ENCODE results near the gene OASL.

The OASL gene

DNA sequence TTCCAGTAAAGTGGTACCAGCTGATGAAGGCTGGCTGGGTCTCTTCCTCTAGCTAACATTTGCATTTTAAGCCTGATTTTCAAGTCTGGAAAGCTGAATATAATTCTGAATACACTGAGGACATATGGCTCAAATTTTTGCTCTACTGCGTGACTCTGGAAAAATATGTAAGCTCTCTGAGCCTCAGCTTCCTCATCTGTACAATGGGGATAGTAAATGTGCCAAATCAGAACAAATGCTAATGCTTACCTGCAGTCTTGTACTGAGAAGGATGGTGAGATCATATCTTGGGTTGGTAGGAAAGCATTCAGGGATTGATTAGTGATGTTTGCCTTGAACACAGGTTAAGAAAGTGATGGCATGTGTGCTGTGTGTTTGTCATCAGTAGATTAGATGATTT lies 46.1 kb downstream of the OASL start:
- no peak for DNase-seq (ENCODE audit: low read depth in 4 of 4, low spot score in 1 of 4)

DNA sequence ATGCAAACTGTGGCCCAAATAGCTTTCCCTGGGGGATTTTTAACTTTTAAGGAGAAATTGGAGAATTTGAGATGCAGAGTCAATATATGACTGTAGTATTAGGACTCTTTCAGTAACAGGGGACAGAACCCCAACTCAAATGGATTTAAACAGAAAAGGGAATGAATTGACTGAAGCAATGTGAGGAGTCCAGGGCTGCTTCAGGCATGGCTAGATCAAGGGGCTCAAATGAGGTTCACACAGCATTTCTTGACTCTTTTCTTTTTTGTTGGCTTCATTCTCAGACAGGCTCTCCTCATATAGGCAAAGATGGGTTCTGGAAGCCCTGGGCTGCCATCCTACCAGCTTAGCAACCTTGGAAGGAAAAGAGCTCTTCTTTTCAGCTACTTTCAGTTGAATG lies 47.1 kb downstream of the OASL start:
- DNase-seq (ENCODE audit: low read depth in 4 of 4, low spot score in 1 of 4) = no peak

DNA sequence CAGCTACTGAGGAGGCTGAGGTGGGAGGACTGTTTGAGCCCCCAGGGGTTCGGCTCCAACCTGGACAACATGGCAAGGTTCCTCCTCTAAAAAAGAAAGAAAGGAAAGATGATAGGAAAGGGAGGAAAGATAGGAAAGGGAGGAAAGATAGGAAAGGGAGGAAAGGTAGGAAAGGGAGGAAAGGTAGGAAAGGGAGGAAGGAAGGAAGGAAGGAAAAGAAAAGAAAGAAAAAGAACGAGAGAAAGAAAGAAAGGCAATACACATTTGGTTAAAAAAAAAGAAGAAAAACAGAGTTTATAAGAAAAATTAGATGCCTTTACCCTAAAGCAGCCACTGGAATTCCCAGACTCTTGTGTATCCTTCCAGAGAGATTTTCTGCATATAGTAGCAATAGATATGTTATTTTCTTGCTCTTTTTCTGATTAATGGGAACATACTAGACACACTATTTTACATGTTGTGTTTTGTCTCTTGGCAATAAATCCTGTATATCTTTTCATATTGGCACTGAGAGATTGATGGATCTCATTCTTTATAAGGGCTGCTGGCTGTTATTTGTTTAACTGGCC lies 48.5 kb downstream of the OASL start:
- no peak for DNase-seq (ENCODE audit: low read depth in 4 of 4, low spot score in 1 of 4)

DNA sequence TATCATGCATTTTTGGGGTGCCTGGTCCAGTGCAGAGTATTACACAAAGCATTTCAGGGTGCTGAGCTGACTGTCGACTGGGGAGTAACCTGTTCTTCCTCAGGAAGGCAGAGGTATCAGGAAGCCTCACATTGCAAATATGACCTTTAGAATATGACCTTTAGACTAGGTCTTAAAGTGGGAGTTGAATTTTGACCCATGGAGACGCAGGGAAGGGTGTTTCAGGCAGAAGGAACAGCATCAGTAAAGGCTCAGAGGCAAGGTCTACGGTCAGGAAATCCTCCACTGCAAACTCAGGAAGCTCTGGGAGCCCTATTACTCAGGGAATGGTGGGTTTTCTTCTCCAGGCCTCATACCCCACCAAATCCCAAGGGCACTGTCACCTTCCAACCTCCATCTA lies 49.4 kb downstream of the OASL start:
- no peak for DNase-seq (ENCODE audit: low read depth in 4 of 4, low spot score in 1 of 4)

DNA sequence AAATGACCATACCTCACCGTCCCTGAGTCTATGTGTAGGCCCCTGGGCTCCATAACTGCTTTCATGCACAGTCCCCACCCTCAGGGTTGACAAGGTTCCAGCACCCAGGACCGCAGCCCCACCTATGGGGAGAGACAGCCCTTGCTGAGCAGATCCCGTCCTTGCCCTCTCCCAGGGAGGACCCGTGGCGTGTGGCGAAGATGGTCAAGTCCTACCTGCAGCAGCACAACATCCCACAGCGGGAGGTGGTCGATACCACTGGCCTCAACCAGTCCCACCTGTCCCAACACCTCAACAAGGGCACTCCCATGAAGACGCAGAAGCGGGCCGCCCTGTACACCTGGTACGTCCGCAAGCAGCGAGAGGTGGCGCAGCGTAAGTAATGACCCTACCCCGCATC lies 50.4 kb downstream of the OASL start:
- DNase-seq (ENCODE audit: low read depth in 4 of 4, low spot score in 1 of 4) = no peak

DNA sequence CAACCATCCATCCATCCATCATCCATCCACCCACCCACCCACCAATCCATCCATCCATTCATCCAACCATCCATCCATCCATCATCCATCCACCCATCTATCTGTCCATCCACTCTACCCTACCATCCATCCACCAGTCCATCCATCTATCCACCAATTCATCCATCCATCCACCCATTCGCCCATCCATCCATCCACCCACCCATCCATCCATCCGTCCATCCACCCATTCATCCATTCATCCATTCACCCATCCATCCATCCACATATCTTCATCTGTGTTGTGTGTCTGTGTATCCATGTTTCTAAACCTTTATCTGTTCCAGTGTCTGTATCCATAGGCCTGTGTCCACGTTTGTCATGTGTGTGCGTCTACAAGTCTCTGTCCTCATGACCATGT lies 50.8 kb downstream of the OASL start:
- no peak for DNase-seq (ENCODE audit: low read depth in 4 of 4, low spot score in 1 of 4)

DNA sequence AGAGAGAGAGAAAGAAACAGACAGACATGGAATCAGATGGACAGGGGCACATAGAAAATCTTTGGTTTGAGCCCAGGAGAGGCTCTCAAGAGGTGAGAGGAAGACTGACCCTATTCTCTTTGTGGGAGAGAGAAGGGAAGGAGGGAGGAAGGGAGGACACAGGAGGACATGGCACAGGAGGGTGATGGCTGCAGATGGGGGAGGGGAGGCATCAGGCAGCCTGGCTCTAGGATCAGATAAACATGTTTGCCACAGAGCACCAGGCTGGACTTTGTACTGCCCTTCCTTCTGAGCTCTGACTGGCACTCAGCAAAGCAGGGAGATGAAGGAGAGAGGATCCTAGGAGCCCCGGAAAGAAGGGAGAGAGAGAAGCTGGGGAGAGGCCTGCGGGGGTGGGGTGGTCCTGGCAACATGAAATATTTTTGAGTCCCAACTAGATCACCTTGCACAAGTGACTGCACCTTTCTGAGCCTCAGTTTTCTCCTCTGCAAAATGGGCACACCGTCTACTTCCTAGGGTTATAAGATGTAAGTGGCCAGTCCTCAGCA lies 54.6 kb downstream of the OASL start:
- DNase-seq (ENCODE audit: low read depth in 4 of 4, low spot score in 1 of 4) = no peak

DNA sequence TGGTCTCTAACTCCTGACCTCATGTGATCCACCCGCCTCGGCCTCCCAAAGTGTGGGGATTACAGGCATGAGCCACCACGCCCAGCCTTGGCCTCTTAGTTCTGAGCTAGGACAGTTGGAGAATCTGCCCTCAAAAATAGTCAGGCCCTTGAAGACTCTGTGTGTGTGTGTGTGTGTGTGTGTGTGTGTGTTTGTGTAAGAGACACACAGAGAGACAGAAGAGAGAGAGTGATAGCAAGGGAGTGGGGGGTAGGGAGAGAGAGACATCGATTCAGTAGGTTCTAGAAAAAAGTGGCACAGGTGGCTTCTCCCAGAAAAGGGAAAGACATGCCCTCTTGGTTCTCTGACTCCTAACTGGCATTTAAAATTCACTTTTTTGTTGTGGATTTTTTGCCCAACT lies 55.3 kb downstream of the OASL start:
- DNase-seq (ENCODE audit: low read depth in 4 of 4, low spot score in 1 of 4) = no peak

DNA sequence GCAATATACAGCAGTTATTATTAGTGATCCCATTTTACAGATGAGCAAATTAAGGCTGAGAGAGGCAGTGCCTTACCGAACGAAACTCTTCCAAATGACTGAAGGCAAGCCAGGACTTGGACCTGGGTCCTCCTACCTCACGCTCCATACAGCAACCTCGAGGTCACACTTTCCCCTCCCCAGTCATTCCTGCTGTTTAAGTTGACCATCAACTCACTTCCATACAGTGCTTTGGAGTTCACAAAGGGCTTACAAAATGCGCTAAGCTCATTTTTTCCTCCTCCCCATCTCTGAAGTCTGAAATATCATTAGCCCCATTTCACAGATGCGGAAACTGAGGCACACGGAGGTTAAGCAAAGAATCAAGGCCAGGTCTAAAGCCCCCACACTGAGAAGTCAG lies 56.4 kb downstream of the OASL start:
- DNase-seq (ENCODE audit: low read depth in 4 of 4, low spot score in 1 of 4) = no peak

DNA sequence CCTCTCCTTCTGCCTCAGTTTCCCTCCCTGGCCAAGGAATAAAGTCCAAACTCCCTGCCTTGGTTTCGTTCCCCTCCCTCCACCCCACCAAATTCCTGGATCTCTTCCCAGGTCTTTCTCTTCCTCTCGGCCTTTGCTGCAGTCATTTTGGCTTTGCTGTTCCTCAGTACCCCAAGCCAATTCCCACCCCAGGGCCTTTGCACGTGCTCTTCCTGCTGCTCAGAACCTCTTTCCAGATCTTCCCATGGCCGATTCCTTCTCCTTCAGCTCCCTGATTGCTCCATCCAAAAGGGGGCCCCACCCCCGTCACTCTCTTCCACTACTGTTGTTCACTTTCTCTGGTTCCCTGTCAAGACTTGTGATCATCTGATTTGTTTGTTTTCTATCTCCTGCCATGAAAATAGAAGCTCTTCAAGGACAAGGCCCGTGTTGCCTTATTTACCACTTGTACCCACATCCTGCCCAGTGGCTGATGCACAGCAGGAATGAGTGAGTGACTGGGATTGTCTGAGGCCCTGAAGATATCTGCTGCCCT lies 57.6 kb downstream of the OASL start:
- DNase-seq (ENCODE audit: low read depth in 4 of 4, low spot score in 1 of 4) = no peak

DNA sequence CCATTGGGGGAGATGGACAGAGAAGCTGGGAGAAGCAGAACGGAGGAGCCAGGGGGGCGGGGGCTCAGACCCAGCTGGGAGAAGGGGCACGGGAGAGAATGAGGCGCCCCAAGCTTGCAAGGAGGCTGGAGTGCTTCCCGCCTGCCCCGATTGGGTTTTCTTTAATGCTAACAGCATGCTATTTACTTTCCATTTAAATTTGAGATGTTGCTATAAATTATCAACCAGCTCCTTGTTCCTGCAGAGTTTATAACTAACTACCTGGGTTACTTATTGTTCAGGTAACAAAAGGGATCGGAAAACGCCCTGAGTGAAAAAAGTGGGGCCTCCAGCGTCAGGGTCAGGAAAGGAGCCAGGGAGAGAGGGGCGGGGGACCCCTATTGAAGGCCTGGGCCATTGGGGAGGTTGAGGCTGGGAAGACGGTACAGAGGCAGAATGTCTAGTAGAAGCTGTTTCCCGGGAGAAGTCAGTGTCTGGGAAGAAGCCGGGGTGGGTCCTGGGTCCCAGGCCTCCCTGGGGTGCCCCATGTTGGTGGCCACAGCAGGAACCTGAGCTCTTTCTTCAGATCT lies 58.2 kb downstream of the OASL start:
- no peak for DNase-seq (ENCODE audit: low read depth in 4 of 4, low spot score in 1 of 4)

DNA sequence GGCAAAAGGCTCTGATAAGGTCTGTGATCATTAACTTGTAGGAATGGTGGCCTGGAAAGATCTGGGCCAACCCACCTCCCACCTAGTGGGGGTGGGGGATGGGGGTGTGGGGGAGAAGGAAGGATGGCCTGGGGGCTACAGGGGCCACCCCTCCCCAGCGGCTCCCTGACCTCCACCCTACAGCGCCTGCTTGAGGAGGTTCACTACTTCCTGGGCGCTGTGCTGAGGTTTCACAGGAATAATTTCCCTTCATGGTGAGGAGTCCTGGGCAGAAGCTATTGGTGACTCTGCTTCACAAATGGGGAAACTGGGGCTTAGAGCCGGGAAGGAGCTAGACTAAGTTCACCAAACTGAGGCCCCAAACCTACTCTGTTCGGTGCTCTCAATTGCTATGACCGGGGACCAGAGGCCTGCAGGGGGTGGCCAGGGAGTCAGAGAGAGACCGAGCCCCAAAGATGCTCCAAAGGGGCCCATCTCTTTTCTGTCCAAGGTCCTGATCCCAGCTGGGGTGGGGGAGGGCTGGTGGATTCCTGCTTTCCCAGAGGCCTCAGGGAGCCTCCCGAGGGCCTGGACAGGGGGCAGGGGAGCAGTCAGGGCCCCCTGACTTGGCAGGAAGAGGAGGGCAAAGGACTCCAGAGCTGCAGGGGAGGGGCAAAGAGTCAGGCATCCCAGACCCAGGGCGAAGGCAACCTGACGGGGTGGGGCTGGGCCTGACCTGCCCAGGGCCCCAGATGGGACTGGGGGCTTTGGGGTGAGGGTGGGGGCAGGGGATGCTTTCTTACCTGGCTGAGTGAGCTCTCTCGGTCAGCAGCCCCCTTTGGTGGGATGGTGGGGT lies 59.0 kb downstream of the OASL start:
- DNase-seq (ENCODE audit: low read depth in 4 of 4, low spot score in 1 of 4) = no peak

DNA sequence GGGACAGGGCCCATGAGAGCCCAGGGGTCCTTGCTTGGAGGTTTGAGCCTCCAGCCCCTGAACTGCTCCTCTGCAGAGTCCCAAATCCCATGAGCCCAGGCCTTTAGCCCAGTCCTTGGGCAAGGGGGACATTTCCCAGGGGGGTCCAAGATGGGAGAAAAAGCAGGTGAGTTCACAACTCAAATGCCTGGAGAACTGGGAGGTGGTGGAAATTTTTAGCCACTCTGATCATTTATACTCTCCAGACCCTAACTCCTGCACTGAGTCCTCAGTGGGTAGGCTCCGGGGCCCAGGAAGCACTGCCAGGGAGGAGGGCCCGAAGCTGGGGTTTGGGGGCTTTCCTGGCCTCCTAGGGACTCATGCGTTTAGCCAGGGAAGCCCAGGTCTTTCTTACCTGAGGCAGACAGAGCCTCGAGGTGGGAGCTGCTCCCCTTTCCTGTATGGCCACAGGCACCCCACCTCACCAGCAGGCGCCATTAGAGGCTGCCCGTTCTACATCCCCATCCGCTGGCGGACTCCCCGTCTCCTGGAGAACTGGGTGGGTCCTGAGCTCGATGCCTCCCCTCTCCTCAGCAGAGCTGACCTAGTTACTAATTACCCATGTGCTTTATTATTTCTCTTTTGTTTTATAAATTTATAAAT lies 59.7 kb downstream of the OASL start:
- no peak for DNase-seq (ENCODE audit: low read depth in 4 of 4, low spot score in 1 of 4)

DNA sequence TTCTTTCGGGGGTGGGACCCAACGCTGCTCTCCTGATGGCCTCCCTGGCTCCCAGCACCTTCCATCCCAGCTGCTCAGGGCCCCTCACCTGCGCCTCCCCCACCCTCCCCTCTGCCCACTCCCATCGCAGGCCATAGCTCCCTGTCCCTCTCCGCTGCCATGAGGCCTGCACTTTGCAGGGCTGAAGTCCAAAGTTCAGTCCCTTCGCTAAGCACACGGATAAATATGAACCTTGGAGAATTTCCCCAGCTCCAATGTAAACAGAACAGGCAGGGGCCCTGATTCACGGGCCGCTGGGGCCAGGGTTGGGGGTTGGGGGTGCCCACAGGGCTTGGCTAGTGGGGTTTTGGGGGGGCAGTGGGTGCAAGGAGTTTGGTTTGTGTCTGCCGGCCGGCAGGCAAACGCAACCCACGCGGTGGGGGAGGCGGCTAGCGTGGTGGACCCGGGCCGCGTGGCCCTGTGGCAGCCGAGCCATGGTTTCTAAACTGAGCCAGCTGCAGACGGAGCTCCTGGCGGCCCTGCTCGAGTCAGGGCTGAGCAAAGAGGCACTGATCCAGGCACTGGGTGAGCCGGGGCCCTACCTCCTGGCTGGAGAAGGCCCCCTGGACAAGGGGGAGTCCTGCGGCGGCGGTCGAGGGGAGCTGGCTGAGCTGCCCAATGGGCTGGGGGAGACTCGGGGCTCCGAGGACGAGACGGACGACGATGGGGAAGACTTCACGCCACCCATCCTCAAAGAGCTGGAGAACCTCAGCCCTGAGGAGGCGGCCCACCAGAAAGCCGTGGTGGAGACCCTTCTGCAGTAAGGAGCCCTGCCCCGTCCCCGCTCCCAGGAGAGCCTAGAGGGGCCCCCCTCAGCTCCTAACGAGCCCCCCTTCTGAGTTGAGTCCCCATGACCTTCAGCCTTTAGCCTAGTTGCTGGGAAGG lies 60.5 kb downstream of the OASL start, which contains the start of gene HNF1A:
Gene HNF1A (plus strand): TSS at position 248 of the 924 bp plus-strand sequence. CDS start 226 bp downstream, at position 474.
- DNase-seq (ENCODE audit: low read depth in 4 of 4, low spot score in 1 of 4) = no peak

DNA sequence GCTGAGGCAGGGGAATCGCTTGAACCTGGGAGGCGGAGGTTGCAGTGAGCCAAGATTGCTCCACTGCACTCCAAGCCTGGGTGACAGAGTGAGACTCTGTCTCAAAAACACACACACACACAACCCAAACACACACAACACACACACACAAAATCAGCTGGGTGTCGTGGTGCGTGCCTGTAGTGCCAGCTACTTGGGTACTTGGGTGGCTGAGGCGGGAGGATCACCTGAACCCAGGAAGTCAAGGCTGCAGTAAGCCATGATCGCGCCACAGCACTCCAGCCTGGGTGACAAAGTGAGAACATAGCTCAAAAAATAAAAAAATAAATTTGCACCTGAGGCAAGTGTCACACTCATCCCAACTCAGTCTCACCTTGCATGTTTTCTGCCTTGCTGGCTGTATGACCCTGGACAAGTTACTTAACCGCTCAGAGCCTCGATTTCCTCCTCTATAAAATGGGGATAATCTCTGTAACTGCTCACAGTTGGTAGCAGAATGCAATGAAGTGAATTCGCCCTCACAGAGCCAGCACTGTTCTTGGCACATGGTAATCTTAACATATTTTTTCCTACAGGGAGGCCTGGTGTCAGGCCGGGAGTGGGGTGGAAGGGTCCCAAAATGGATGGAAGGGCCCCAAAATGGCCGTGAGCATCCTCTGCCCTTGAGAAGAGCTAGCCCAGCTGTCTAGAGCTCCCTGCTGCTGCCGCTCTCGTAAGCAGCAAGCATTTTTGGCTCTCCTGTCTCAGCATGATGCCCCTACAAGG lies 61.3 kb downstream of the OASL start:
- no peak for DNase-seq (ENCODE audit: low read depth in 4 of 4, low spot score in 1 of 4)

DNA sequence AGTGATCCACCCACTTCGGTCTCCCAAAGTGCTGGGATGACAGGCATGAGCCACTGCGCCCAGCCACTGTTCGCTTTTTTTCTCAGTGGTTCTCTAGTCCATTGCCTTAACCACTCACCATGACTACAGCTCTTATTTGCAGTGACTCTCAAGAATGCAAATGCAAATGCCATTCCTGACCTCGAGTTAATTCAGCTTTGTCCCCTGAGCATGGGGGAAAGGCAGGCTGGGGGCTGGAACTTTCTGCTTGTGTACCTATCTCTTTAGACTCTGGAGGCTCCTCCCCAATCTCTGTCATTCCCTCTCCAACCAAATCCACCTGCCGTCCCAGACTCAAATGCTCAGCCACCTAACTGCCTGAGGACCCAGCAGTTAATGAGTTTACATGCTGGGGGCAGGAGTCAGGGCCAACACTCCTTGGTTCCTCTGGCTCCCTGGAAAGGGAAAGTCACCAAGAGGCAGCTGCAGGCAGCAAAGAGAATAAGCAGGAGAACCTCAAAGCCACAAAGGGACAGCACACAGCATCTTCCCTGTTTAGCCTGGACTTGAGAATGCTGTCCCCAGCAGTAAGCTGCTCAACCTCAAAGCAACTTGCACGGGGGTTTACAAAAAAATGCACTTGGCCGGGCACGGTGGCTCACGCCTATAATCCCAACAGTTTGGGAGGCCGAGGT lies 66.0 kb downstream of the OASL start:
- no peak for DNase-seq (ENCODE audit: low read depth in 4 of 4, low spot score in 1 of 4)

DNA sequence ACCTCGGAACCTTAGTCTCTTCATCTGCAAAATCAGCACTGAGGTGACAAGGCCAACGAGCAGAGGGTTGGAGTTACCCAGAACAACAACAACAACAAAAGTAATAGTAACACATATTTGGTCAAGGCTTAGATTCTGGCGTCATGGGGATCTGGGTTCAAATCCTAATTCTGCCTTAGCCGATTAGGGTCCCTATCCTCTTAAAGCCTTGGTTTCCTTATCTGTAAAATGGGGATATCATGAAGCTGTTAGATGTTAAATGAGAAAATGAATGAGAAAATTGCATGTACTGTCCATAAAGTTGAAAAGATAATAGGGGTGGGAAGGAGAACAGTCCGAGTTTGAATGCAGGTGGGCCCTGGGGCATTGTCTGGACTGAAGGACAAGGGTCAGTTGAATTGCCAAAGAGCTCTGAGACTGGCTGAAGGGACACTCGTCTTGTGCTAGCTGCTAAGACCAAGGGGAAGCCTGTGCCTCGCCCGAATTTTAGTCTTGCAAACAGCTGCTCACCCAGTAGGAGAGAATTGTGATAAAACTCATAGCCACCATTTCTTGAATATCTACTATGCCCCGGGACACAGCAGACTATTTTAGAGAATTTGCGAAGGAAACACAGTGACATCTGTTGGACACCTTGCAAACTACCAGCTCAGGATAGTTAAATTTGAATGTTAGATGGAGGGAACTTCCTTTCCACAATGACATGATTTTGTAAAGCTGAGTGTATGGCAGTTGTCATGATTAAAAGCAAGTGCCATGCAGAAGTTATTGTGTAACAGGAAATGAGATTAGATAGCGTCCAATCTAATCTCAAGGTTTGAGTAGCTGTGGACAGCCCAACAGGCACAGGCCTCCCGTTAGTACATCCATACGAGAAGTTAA lies 67.5 kb downstream of the OASL start:
- no peak for DNase-seq (ENCODE audit: low read depth in 4 of 4, low spot score in 1 of 4)

DNA sequence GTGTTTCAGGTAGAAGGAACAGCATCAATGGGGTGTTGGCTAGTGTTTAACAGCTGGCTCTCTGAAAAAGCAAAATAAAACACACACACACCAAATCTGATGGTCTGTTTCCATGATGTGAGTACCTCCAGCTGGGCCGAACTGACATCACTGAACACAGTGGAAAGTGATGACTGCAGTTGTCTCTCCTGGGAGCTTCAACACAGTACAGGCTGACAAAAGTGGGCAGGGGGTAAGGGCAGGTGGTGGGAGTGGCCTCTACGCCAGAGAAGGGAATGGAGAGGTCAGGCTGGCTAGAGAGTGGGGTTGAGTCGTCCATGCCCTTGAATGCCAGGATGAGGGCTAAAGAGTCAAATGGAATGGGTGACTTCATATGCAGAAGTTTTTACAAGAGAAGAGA lies 68.7 kb downstream of the OASL start:
- no peak for DNase-seq (ENCODE audit: low read depth in 4 of 4, low spot score in 1 of 4)
